ENCODE results near the gene KCNAB3.

GRCh38 chr17:7884581-7885366 lies 44.9 kb downstream of the KCNAB3 start:
- TF ChIP-seq SP1 (IDR thresholded peaks at IDR 0.05): no peak
- no peak for TF ChIP-seq HDGF (IDR thresholded peaks at IDR 0.05; ENCODE audit: borderline replicate concordance)
- TF ChIP-seq ARNT (IDR thresholded peaks at IDR 0.05): no peak
- no peak for TF ChIP-seq SUZ12 (IDR thresholded peaks at IDR 0.05)
- TF ChIP-seq FOXA1 (IDR thresholded peaks at IDR 0.05): no peak

Measured in HEK293T (cell line).